SK-N-SH (cell line): ENCODE data around the gene PLCL2.

Experiments
- CTCF ChIP-seq: fragments of 200-600 bp; sonication (generic); IDR thresholded peaks from 2 replicates; pipeline ENCODE4 v1.6.1; 2017; ENCODE audit warnings: antibody characterized with exemption, mild to moderate bottlenecking, moderate library complexity
- EP300 ChIP-seq, 2 experiments: IDR thresholded peaks; 2 replicates each; pipeline versions ENCODE4 v1.4.0 to v1.6.1; 2012; ENCODE audit warnings: borderline replicate concordance in 1 of 2, low read depth in 1 of 2, low read length in 1 of 2
- EZH2phosphoT487 ChIP-seq: fragments of 200-600 bp; sonication (generic); IDR thresholded peaks from 2 replicates; pipeline ENCODE4 v1.6.1; 2017; ENCODE audit warnings: low read depth, mixed run types, mild to moderate bottlenecking, antibody characterized with exemption, moderate library complexity, borderline replicate concordance
- GABPA ChIP-seq: IDR thresholded peaks from 2 replicates; pipeline ENCODE4 v1.4.0; 2012; ENCODE audit warnings: low read depth, mild to moderate bottlenecking
- GATA2 ChIP-seq: sonication (generic); formaldehyde crosslinking; IDR thresholded peaks from 2 replicates; pipeline ENCODE4 v1.5.0; 2020; ENCODE audit warnings: mild to moderate bottlenecking, missing genetic modification reagents
- MAX ChIP-seq: IDR thresholded peaks from 2 replicates; pipeline ENCODE4 v1.4.0; 2012; ENCODE audit warnings: low read depth
- MEF2A ChIP-seq: IDR thresholded peaks from 2 replicates; pipeline ENCODE4 v1.4.0; 2012; ENCODE audit warnings: low read depth, borderline replicate concordance
- POLR2AphosphoS5 ChIP-seq: IDR thresholded peaks from 2 replicates; pipeline ENCODE4 v1.6.1; 2012; ENCODE audit warnings: low read depth, low read length
- REST ChIP-seq: IDR thresholded peaks from 2 replicates; pipeline ENCODE4 v1.6.1; 2012; ENCODE audit warnings: mild to moderate bottlenecking, low read depth, low read length, moderate library complexity
- RFX5 ChIP-seq: IDR thresholded peaks from 2 replicates; pipeline ENCODE4 v1.6.1; 2012; ENCODE audit warnings: mild to moderate bottlenecking, improper control_type of control experiment, low read length
- SMC3 ChIP-seq: IDR thresholded peaks from 2 replicates; pipeline ENCODE4 v1.6.1; 2012; ENCODE audit warnings: low read depth, low read length, improper control_type of control experiment
- TEAD4 ChIP-seq: IDR thresholded peaks from 2 replicates; pipeline ENCODE4 v1.4.0; 2012; ENCODE audit warnings: mild to moderate bottlenecking, borderline replicate concordance; ENCODE audit not compliant: insufficient read depth
- USF2 ChIP-seq: fragments of 150-350 bp; IDR thresholded peaks from 2 replicates; pipeline ENCODE4 v1.6.1; 2017; ENCODE audit warnings: antibody characterized with exemption, low read length, low read depth, borderline replicate concordance
- YY1 ChIP-seq: IDR thresholded peaks from 2 replicates; pipeline ENCODE4 v1.4.0; 2012; ENCODE audit warnings: low read depth, mild to moderate bottlenecking

GRCh38 chr3:16860234-16860633 lies 24.5 kb upstream of the PLCL2 start:
- no peak for TF ChIP-seq CTCF
- no peak for TF ChIP-seq EP300 (IDR thresholded peaks at IDR 0.05; ENCODE audit: borderline replicate concordance in 1 of 2, low read depth in 1 of 2, low read length in 1 of 2)
- TF ChIP-seq USF2: no peak
- TF ChIP-seq RFX5: no peak
- TF ChIP-seq SMC3: no peak
- no peak for TF ChIP-seq YY1
- TF ChIP-seq POLR2AphosphoS5: no peak
- TF ChIP-seq MAX: no peak
- no peak for TF ChIP-seq MEF2A
- no peak for TF ChIP-seq TEAD4
- no peak for TF ChIP-seq REST
- no peak for TF ChIP-seq GABPA
- 0 out of 2 replicates have a peak, but pooled peaks have one; percentile 0 for TF ChIP-seq GATA2 (CRISPR knock-in tag)
- TF ChIP-seq EZH2phosphoT487: no peak
